ENCODE measurements around the gene ENOX2.

DNA sequence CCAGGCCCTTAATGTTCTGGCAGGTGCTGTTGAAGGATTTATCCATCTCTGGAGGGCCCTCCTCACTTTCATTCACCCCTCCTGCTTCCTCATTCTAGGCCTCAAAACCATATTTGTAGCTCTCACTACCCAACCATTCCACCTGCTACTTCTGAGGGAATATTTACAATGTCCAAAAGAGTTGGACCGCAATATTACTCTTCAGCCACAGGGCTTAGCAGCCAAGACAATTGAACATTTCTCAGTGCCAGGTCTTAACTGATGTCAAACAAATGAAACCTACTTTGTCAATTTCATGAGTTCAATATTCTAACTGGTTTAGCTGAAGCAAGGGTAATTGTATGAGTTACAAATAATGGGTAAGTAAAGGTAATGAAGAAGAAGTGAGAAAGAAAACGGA, 113.2 kb downstream of the ENOX2 start:
- TF ChIP-seq POLR2A (IDR thresholded peaks at IDR 0.05; ENCODE audit: low read depth, low read length) (no peak), POLR2AphosphoS5 (IDR thresholded peaks at IDR 0.05; ENCODE audit: low read depth, low read length) (no peak), TAF1 (IDR thresholded peaks at IDR 0.05; ENCODE audit: borderline replicate concordance, low read depth, low read length) (no peak)
